HEK293 (cell line): ENCODE data around the gene FGF12.

Experiments
- CTCF ChIA-PET: fragments of 350-600 bp; formaldehyde crosslinking; extraction: SDS; loops from one replicate; lab custom pipeline; 2021; ENCODE audit warnings: antibody characterized with exemption; lab: Yijun Ruan, JAX
- POLR2A ChIA-PET: fragments of 300-600 bp; formaldehyde crosslinking; extraction: SDS; loops from one replicate; lab custom pipeline; 2020; ENCODE audit warnings: antibody characterized with exemption, inconsistent platforms; lab: Yijun Ruan, JAX
- H3K27ac ChIP-seq: fragments of 200-500 bp; sonication (Bioruptor generic); 2 replicates; pipeline ENCODE4 v1.5.1; 2014; ENCODE audit warnings: low read depth, low read length, control low read depth, inconsistent platforms; ENCODE audit errors: extremely low read depth
- H3K36me3 ChIP-seq, 2 experiments: fragments of 200-500 bp in 1 of 2; sonication (Bioruptor generic) in 1 of 2; 1 replicate in 1 of 2; 2 replicates in 1 of 2; pipeline ENCODE4 v1.5.1; 2014 to 2017; ENCODE audit warnings: inconsistent platforms in 2 of 2, low read length in 2 of 2; ENCODE audit not compliant: control insufficient read depth in 2 of 2, insufficient read depth in 1 of 2
- H3K4me1 ChIP-seq: fragments of 200-500 bp; sonication (Bioruptor generic); 2 replicates; pipeline ENCODE4 v1.5.1; 2014; ENCODE audit warnings: mild to moderate bottlenecking, low read length, inconsistent platforms; ENCODE audit not compliant: control insufficient read depth, insufficient read depth
- H3K4me3 ChIP-seq: 2 replicates; pipeline ENCODE4 v1.5.1; 2011; ENCODE audit warnings: low read depth, mild to moderate bottlenecking, control low read depth, low read length, moderate library complexity
- H3K9me3 ChIP-seq: fragments of 200-500 bp; sonication (Bioruptor generic); 2 replicates; pipeline ENCODE4 v1.5.1; 2014; ENCODE audit warnings: low read depth, low read length, inconsistent platforms; ENCODE audit not compliant: control insufficient read depth, insufficient read depth
- HOXA7 ChIP-seq: sonication (generic); formaldehyde crosslinking; IDR thresholded peaks from 2 replicates; pipeline ENCODE4 v1.8.1; 2022; ENCODE audit warnings: missing genetic modification reagents, borderline replicate concordance
- IKZF3 ChIP-seq: fragments of 450-650 bp; IDR thresholded peaks from 2 replicates; pipeline ENCODE4 v1.5.0; 2018; ENCODE audit warnings: missing biosample characterization, mild to moderate bottlenecking, missing genetic modification characterization, moderate library complexity
- KLF9 ChIP-seq: fragments of 450-650 bp; formaldehyde crosslinking; IDR thresholded peaks from 2 replicates; pipeline ENCODE4 v1.5.1; 2016; ENCODE audit warnings: missing biosample characterization, missing genetic modification characterization, low read depth
- SCRT1 ChIP-seq: fragments of 450-650 bp; formaldehyde crosslinking; IDR thresholded peaks from 2 replicates; pipeline ENCODE4 v1.5.1; 2016; ENCODE audit warnings: missing biosample characterization, missing genetic modification characterization, borderline replicate concordance
- SP2 ChIP-seq: fragments of 450-650 bp; formaldehyde crosslinking; IDR thresholded peaks from 2 replicates; pipeline ENCODE4 v1.5.1; 2016; ENCODE audit warnings: missing biosample characterization, missing genetic modification characterization
- YY1 ChIP-seq: fragments of 450-650 bp; formaldehyde crosslinking; IDR thresholded peaks from 2 replicates; pipeline ENCODE4 v1.5.1; 2018; ENCODE audit warnings: missing biosample characterization, missing genetic modification characterization
- ZBTB1 ChIP-seq: fragments of 450-650 bp; formaldehyde crosslinking; IDR thresholded peaks from 2 replicates; pipeline ENCODE4 v1.5.1; 2016; ENCODE audit warnings: missing biosample characterization, missing genetic modification characterization
- ZBTB21 ChIP-seq: fragments of 450-650 bp; formaldehyde crosslinking; IDR thresholded peaks from 2 replicates; pipeline ENCODE4 v1.5.1; 2017; ENCODE audit warnings: missing biosample characterization, missing genetic modification characterization
- ZEB2 ChIP-seq: fragments of 450-650 bp; formaldehyde crosslinking; IDR thresholded peaks from 2 replicates; pipeline ENCODE4 v1.5.1; 2016; ENCODE audit warnings: missing biosample characterization, missing genetic modification characterization
- ZNF133 ChIP-seq: fragments of 450-650 bp; formaldehyde crosslinking; IDR thresholded peaks from 2 replicates; pipeline ENCODE4 v1.5.1; 2016; ENCODE audit warnings: missing biosample characterization, missing genetic modification characterization
- ZNF175 ChIP-seq: fragments of 450-650 bp; formaldehyde crosslinking; IDR thresholded peaks from 2 replicates; pipeline ENCODE4 v1.5.1; 2016; ENCODE audit warnings: missing biosample characterization, missing genetic modification characterization
- ZNF24 ChIP-seq: fragments of 450-650 bp; formaldehyde crosslinking; IDR thresholded peaks from 2 replicates; pipeline ENCODE4 v1.5.1; 2016; ENCODE audit warnings: missing biosample characterization, missing genetic modification characterization
- ZNF248 ChIP-seq: fragments of 450-650 bp; formaldehyde crosslinking; IDR thresholded peaks from 2 replicates; pipeline ENCODE4 v1.5.1; 2017; ENCODE audit warnings: missing biosample characterization, missing genetic modification characterization
- ZNF266 ChIP-seq: fragments of 450-650 bp; formaldehyde crosslinking; IDR thresholded peaks from 2 replicates; pipeline ENCODE4 v1.5.1; 2016; ENCODE audit warnings: missing biosample characterization, missing genetic modification characterization, low read depth
- ZNF274 ChIP-seq, 2 experiments: fragments of 200-500 bp in 1 of 2; fragments of 450-650 bp in 1 of 2; sonication (Bioruptor generic) in 1 of 2; formaldehyde crosslinking in 1 of 2; IDR thresholded peaks; 2 replicates each; pipeline versions ENCODE4 v1.5.1 to v1.6.1; 2014 to 2016; ENCODE audit warnings: borderline replicate concordance in 1 of 2, inconsistent platforms in 1 of 2, low read length in 1 of 2, missing biosample characterization in 1 of 2, missing genetic modification characterization in 1 of 2
- ZNF350 ChIP-seq: fragments of 450-650 bp; formaldehyde crosslinking; IDR thresholded peaks from 2 replicates; pipeline ENCODE4 v1.5.0; 2017; ENCODE audit warnings: missing biosample characterization, mild to moderate bottlenecking, missing genetic modification characterization
- ZNF548 ChIP-seq: fragments of 450-650 bp; formaldehyde crosslinking; IDR thresholded peaks from 2 replicates; pipeline ENCODE4 v1.5.1; 2016; ENCODE audit warnings: missing biosample characterization, missing genetic modification characterization
- ZNF701 ChIP-seq: fragments of 450-650 bp; formaldehyde crosslinking; IDR thresholded peaks from 2 replicates; pipeline ENCODE4 v1.5.1; 2016; ENCODE audit warnings: missing biosample characterization, missing genetic modification characterization
- ZNF76 ChIP-seq: fragments of 450-650 bp; formaldehyde crosslinking; IDR thresholded peaks from 2 replicates; pipeline ENCODE4; 2016; ENCODE audit warnings: low read depth, missing biosample characterization, missing genetic modification characterization, borderline replicate concordance
- ZNF768 ChIP-seq: fragments of 450-650 bp; formaldehyde crosslinking; IDR thresholded peaks from 2 replicates; pipeline ENCODE4 v1.5.1; 2018; ENCODE audit warnings: missing biosample characterization, mild to moderate bottlenecking, missing genetic modification characterization
- ZSCAN30 ChIP-seq: fragments of 450-650 bp; IDR thresholded peaks from 2 replicates; pipeline ENCODE4 v1.5.1; 2018; ENCODE audit warnings: missing biosample characterization, mild to moderate bottlenecking, missing genetic modification characterization, moderate library complexity
- TF ChIP-seq, protein P1 (sequence below): fragments of 450-650 bp; formaldehyde crosslinking; IDR thresholded peaks from 2 replicates; pipeline ENCODE4 v1.5.0; 2017; ENCODE audit warnings: missing biosample characterization, missing genetic modification characterization, borderline replicate concordance
- TF ChIP-seq, protein P2 (sequence below): fragments of 450-650 bp; formaldehyde crosslinking; IDR thresholded peaks from 2 replicates; pipeline ENCODE4 v1.5.1; 2016; ENCODE audit warnings: missing biosample characterization, missing genetic modification characterization
- TF ChIP-seq, protein P3 (sequence below): fragments of 450-650 bp; formaldehyde crosslinking; IDR thresholded peaks from 2 replicates; pipeline ENCODE4 v1.5.1; 2016; ENCODE audit warnings: missing biosample characterization, missing genetic modification characterization
- TF ChIP-seq, protein P4 (sequence below): fragments of 450-650 bp; formaldehyde crosslinking; IDR thresholded peaks from 2 replicates; pipeline ENCODE4 v1.5.1; 2016; ENCODE audit warnings: missing biosample characterization, missing genetic modification characterization

The FGF12 gene

DNA sequence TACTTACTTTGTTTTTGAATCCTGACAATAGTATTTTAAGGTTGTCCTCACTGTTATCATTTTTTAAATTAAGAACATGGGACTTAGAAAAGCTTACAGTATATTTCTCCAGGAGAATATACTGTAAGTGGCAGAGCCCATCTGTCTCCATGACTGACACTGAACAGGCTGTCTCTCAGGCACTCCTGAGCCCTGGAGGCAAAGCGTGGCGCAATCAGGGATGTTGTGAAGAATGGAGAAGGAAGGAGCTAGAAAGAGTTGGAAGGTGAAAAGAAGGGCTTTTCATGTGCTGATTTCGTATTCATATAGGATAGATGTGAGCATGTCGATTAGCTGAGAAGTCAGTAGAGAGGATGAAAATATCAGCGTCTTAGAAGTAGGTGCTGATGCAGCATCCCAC lies 41.5 kb downstream of the FGF12 start:
- Histone ChIP-seq H3K4me1 (no peaks in the 10 kb centered on the region), H3K27ac (no peak overlapping the region), H3K4me3 (no peak overlapping the region), H3K9me3 (no peaks in the 10 kb centered on the region), H3K36me3 (no peaks in the 10 kb centered on the region)
- CTCF ChIA-PET = no interaction called here
- POLR2A ChIA-PET = no interaction called here
- no peak for TF ChIP-seq ZNF768 (tag by site-specific recombination)
- TF ChIP-seq ZNF175 (tag by site-specific recombination) = no peak
- TF ChIP-seq, protein P1, sequence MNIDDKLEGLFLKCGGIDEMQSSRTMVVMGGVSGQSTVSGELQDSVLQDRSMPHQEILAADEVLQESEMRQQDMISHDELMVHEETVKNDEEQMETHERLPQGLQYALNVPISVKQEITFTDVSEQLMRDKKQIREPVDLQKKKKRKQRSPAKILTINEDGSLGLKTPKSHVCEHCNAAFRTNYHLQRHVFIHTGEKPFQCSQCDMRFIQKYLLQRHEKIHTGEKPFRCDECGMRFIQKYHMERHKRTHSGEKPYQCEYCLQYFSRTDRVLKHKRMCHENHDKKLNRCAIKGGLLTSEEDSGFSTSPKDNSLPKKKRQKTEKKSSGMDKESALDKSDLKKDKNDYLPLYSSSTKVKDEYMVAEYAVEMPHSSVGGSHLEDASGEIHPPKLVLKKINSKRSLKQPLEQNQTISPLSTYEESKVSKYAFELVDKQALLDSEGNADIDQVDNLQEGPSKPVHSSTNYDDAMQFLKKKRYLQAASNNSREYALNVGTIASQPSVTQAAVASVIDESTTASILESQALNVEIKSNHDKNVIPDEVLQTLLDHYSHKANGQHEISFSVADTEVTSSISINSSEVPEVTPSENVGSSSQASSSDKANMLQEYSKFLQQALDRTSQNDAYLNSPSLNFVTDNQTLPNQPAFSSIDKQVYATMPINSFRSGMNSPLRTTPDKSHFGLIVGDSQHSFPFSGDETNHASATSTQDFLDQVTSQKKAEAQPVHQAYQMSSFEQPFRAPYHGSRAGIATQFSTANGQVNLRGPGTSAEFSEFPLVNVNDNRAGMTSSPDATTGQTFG = no peak
- TF ChIP-seq ZNF274 (IDR thresholded peaks at IDR 0.05; ENCODE audit: low read length) = no peak
- no peak for TF ChIP-seq ZNF274 (tag by site-specific recombination; IDR thresholded peaks at IDR 0.05; ENCODE audit: borderline replicate concordance)
- no peak for TF ChIP-seq ZEB2 (tag by site-specific recombination)
- no peak for TF ChIP-seq ZNF701 (tag by site-specific recombination)
- TF ChIP-seq, protein P2, sequence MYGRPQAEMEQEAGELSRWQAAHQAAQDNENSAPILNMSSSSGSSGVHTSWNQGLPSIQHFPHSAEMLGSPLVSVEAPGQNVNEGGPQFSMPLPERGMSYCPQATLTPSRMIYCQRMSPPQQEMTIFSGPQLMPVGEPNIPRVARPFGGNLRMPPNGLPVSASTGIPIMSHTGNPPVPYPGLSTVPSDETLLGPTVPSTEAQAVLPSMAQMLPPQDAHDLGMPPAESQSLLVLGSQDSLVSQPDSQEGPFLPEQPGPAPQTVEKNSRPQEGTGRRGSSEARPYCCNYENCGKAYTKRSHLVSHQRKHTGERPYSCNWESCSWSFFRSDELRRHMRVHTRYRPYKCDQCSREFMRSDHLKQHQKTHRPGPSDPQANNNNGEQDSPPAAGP = no peak
- TF ChIP-seq ZNF133 (tag by site-specific recombination) = no peak
- TF ChIP-seq ZNF548 (tag by site-specific recombination) = no peak
- no peak for TF ChIP-seq ZSCAN30 (tag by site-specific recombination)
- TF ChIP-seq ZNF76 (tag by site-specific recombination) = no peak
- TF ChIP-seq YY1 (tag by site-specific recombination) = no peak
- TF ChIP-seq, protein P3, sequence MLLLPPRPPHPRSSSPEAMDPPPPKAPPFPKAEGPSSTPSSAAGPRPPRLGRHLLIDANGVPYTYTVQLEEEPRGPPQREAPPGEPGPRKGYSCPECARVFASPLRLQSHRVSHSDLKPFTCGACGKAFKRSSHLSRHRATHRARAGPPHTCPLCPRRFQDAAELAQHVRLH = no peak
- no peak for TF ChIP-seq ZBTB1 (tag by site-specific recombination)

DNA sequence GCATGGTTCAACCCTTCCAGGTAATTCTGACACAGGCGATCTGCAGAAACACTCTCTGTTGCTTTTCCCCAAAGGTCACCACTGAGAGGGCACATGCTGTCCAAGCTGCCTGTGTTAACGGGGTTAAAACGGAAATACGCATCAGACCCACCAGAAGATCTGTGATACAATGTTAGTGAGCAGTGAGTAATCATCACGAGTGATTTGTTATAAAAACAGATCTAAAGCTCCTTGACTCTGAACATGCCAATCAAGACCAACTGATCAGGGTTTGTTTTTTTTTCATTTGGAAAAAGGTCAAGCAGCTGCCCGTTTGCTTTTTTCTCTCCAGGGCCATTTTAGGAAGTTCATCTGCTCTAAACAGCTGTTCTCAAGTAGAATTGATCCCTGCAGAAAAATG lies 43.2 kb downstream of the FGF12 start:
- Histone ChIP-seq H3K36me3 (no peaks in the 10 kb centered on the region), H3K27ac (no peak overlapping the region), H3K9me3 (no peaks in the 10 kb centered on the region), H3K4me1 (no peaks in the 10 kb centered on the region), H3K4me3 (no peak overlapping the region)
- TF ChIP-seq KLF9 (tag by site-specific recombination) (no peak), ZBTB21 (tag by site-specific recombination) (no peak), SCRT1 (tag by site-specific recombination) (no peak), HOXA7 (CRISPR knock-in tag) (no peak), SP2 (tag by site-specific recombination) (no peak), ZNF24 (no peak), ZNF266 (tag by site-specific recombination) (no peak), ZNF350 (tag by site-specific recombination) (no peak), IKZF3 (tag by site-specific recombination) (no peak), ZNF248 (tag by site-specific recombination) (no peak)
- TF ChIP-seq, protein P4, sequence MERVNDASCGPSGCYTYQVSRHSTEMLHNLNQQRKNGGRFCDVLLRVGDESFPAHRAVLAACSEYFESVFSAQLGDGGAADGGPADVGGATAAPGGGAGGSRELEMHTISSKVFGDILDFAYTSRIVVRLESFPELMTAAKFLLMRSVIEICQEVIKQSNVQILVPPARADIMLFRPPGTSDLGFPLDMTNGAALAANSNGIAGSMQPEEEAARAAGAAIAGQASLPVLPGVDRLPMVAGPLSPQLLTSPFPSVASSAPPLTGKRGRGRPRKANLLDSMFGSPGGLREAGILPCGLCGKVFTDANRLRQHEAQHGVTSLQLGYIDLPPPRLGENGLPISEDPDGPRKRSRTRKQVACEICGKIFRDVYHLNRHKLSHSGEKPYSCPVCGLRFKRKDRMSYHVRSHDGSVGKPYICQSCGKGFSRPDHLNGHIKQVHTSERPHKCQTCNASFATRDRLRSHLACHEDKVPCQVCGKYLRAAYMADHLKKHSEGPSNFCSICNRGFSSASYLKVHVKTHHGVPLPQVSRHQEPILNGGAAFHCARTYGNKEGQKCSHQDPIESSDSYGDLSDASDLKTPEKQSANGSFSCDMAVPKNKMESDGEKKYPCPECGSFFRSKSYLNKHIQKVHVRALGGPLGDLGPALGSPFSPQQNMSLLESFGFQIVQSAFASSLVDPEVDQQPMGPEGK (tag by site-specific recombination) = no peak
- ChIA-PET CTCF (interaction anchor here (0.6 kb wide), 1 partner anchor 10 kb away, joined by 3 read pairs; no protein-coding TSS in a partner anchor), POLR2A (no interaction called here)
